GM23338 (cell line): ENCODE data around the gene FYTTD1. TPM values are rescaled to one million over a fixed set of nuclear protein-coding genes. Genes with fewer than 3 reads are reported as not detected.

Experiments used
- ATAC-seq: fragments of 200-7000 bp; cut with Tn5 transposase; 3 replicates; pipeline ENCODE4 v1.9.1; 2020
- DNase-seq: peaks from one replicate; pipeline ENCODE4 v3.0.0-alpha.2; 2015; ENCODE audit warnings: low spot score
- H2AFZ ChIP-seq: fragments of 200-600 bp; sonication (generic); 2 replicates; pipeline ENCODE4 v1.8.0; 2016; ENCODE audit warnings: antibody characterized with exemption, mild to moderate bottlenecking, moderate library complexity
- H3F3A ChIP-seq: fragments of 200-600 bp; sonication (generic); replicated peaks from 2 replicates; pipeline ENCODE4 v1.8.0; 2017; ENCODE audit warnings: antibody characterized with exemption, mixed run types, low read depth
- H3K27ac ChIP-seq: fragments of 200-600 bp; sonication (generic); 2 replicates; pipeline ENCODE4 v1.6.1; 2016; ENCODE audit warnings: low read depth
- H3K27me3 ChIP-seq: fragments of 200-600 bp; sonication (generic); 2 replicates; pipeline ENCODE4 v1.8.0; 2016; ENCODE audit warnings: mild to moderate bottlenecking, mixed run types, moderate library complexity; ENCODE audit not compliant: insufficient read depth
- H3K36me3 ChIP-seq: fragments of 200-600 bp; sonication (generic); 2 replicates; pipeline ENCODE4 v1.8.0; 2016; ENCODE audit warnings: mild to moderate bottlenecking; ENCODE audit not compliant: insufficient read depth
- H3K4me1 ChIP-seq: fragments of 200-600 bp; sonication (generic); 2 replicates; pipeline ENCODE4 v1.8.0; 2016; ENCODE audit warnings: mild to moderate bottlenecking, moderate library complexity; ENCODE audit not compliant: insufficient read depth
- H3K4me2 ChIP-seq: fragments of 200-600 bp; sonication (generic); 2 replicates; pipeline ENCODE4 v1.7.1; 2017; ENCODE audit warnings: mixed run types
- H3K4me3 ChIP-seq: fragments of 200-600 bp; sonication (generic); 2 replicates; pipeline ENCODE4 v1.6.1; 2016; ENCODE audit warnings: mixed run types
- H3K79me2 ChIP-seq: fragments of 200-600 bp; sonication (generic); replicated peaks from 2 replicates; pipeline ENCODE4 v1.8.0; 2017; ENCODE audit warnings: mild to moderate bottlenecking; ENCODE audit not compliant: insufficient read depth
- H3K9me2 ChIP-seq: fragments of 200-600 bp; sonication (generic); 2 replicates; pipeline ENCODE4 v1.8.0; 2017; ENCODE audit not compliant: insufficient read depth
- H4K20me1 ChIP-seq: fragments of 200-600 bp; sonication (generic); replicated peaks from 2 replicates; pipeline ENCODE4 v1.8.0; 2017; ENCODE audit warnings: mild to moderate bottlenecking; ENCODE audit not compliant: insufficient read depth
- H3K27ac Mint-ChIP-seq: 2 replicates; pipeline ENCODE4 v1.8.0; 2020; ENCODE audit warnings: inconsistent platforms, mild to moderate bottlenecking, moderate library complexity, mixed read lengths
- H3K27me3 Mint-ChIP-seq: 3 replicates; pipeline ENCODE4 v1.8.0; 2022; ENCODE audit warnings: low read depth, mild to moderate bottlenecking, moderate library complexity, mixed read lengths, inconsistent platforms; ENCODE audit not compliant: insufficient read depth, poor library complexity
- H3K36me3 Mint-ChIP-seq: 3 replicates; pipeline ENCODE4 v1.8.0; 2021; ENCODE audit warnings: low read depth, mild to moderate bottlenecking, inconsistent platforms, moderate library complexity, mixed read lengths
- H3K4me1 Mint-ChIP-seq: 3 replicates; pipeline ENCODE4 v1.8.0; 2020; ENCODE audit warnings: mild to moderate bottlenecking, inconsistent platforms, mixed read lengths
- H3K4me3 Mint-ChIP-seq: 3 replicates; pipeline ENCODE4 v1.8.0; 2021; ENCODE audit warnings: moderate library complexity, mild to moderate bottlenecking, inconsistent platforms, mixed read lengths
- H3K9me3 Mint-ChIP-seq: 3 replicates; pipeline ENCODE4 v1.8.0; 2020; ENCODE audit warnings: moderate library complexity, mild to moderate bottlenecking, inconsistent platforms, mixed read lengths
- CREB1 ChIP-seq: fragments of 250-450 bp; sonication (Bioruptor Pico); IDR thresholded peaks from 2 replicates; pipeline ENCODE4 v1.5.0; 2020; ENCODE audit warnings: low read depth, mild to moderate bottlenecking, moderate library complexity
- EZH2 ChIP-seq: fragments of 200-600 bp; sonication (generic); IDR thresholded peaks from one replicate; pipeline ENCODE4 v1.8.0; 2017; ENCODE audit warnings: antibody characterized with exemption, mild to moderate bottlenecking, low read depth; ENCODE audit not compliant: unreplicated experiment
- EZH2phosphoT487 ChIP-seq: fragments of 200-600 bp; sonication (generic); IDR thresholded peaks from one replicate; pipeline ENCODE4 v1.8.1; 2018; ENCODE audit warnings: antibody characterized with exemption; ENCODE audit not compliant: unreplicated experiment
- JUNB ChIP-seq: IDR thresholded peaks from one replicate; pipeline ENCODE4 v1.6.1; 2016; ENCODE audit warnings: antibody characterized with exemption; ENCODE audit not compliant: unreplicated experiment
- NANOG ChIP-seq: IDR thresholded peaks from 2 replicates; pipeline ENCODE4 v1.6.1; 2016; ENCODE audit warnings: antibody characterized with exemption, borderline replicate concordance
- POLR2AphosphoS5 ChIP-seq: IDR thresholded peaks from 2 replicates; pipeline ENCODE4 v1.6.1; 2016; ENCODE audit warnings: antibody characterized with exemption, low read depth
- STAT1 ChIP-seq: IDR thresholded peaks from one replicate; pipeline ENCODE4 v1.6.1; 2016; ENCODE audit warnings: antibody characterized with exemption; ENCODE audit not compliant: unreplicated experiment
- ZNF114 ChIP-seq: fragments of 250-450 bp; sonication (Bioruptor Pico); IDR thresholded peaks from 2 replicates; pipeline ENCODE4 v1.5.0; 2020; ENCODE audit warnings: mild to moderate bottlenecking, moderate library complexity
- ZNF331 ChIP-seq: fragments of 250-450 bp; sonication (Bioruptor Pico); IDR thresholded peaks from 2 replicates; pipeline ENCODE4 v1.5.0; 2020; ENCODE audit warnings: low read depth, mild to moderate bottlenecking, moderate library complexity
- polyA plus RNA-seq: library from polyadenylated mRNA; unstranded; fragments of >200 nt; fragmentation: Nextera tagmentation; extraction: Ambion mirVana; gene quantifications from 2 replicates; pipeline ENCODE4 v1.2.1, GENCODE V29; 2016
- total RNA-seq: library from RNA; depleted of rRNA; stranded (reverse); fragments of >200 nt; shearing (Covaris generic); gene quantifications from 2 replicates; pipeline ENCODE4 v1.2.3, GENCODE V29; 2014
- TF ChIP-seq, protein P1 (sequence below), 2 experiments: fragments of 200-600 bp in 1 of 2; sonication (generic) in 1 of 2; conservative IDR thresholded peaks; 2 replicates each; pipeline versions ENCODE4 v1.5.1 to v1.6.1; 2016 to 2017; ENCODE audit warnings: antibody characterized with exemption in 2 of 2, low read depth in 2 of 2, mild to moderate bottlenecking in 2 of 2, moderate library complexity in 1 of 2
- TF ChIP-seq, protein P2 (sequence below): IDR thresholded peaks from one replicate; pipeline ENCODE4 v1.6.1; 2018; ENCODE audit warnings: antibody characterized with exemption; ENCODE audit not compliant: unreplicated experiment
- TF ChIP-seq, protein P3 (sequence below): fragments of 250-450 bp; sonication (Bioruptor Pico); IDR thresholded peaks from 2 replicates; pipeline ENCODE4 v1.5.0; 2020; ENCODE audit warnings: mild to moderate bottlenecking, moderate library complexity

FYTTD1 gene
- total and polyA plus RNA-seq, 2 experiments from 2014 or later: 13.7 to 14.8 TPM

DNA sequence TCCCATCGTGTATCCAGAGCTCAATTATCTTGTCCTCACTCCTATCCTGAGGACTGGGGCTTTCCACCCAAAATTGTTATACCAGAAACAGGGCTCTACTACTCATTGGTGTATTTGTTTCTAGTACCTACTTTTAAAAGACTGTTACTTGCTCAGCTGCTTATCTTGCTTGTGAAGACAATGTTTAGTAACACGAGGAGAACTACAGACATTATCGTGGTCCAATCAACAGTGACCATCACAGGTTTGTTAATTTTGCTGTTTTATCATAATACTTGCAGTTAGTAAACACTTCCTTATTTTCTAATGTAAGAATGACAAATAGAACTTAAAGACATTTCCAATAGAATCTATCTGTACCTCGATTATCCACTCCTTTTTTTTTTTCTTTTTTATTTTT, 54.8 kb downstream of the FYTTD1 start:
- Mint-ChIP-seq H3K27me3 (no peaks in the 10 kb centered on the region), H3K36me3 (peaks cover 6% of the 10 kb centered on the region; the same call in 1 of the 3 replicates), H3K27ac (no peak overlapping the region), H3K9me3 (no peaks in the 10 kb centered on the region), H3K4me1 (peaks cover 10% of the 10 kb centered on the region), H3K4me3 (no peak overlapping the region)
- H3F3A ChIP-seq: no peaks in the 10 kb centered on the region
- H3K4me1 ChIP-seq: 0 out of 2 replicates have a peak, but pooled peaks cover 6% of the 10 kb centered on the region
- no peaks in the 10 kb centered on the region for H3K27me3 ChIP-seq
- ATAC-seq: no peak
- no peak for DNase-seq
- no peak overlapping the region for H2AFZ ChIP-seq
- no peaks in the 10 kb centered on the region for H3K9me2 ChIP-seq
- H3K4me2 ChIP-seq: no peak overlapping the region
- no peak overlapping the region for H3K27ac ChIP-seq
- TF ChIP-seq NANOG (no peak), CREB1 (no peak), EZH2phosphoT487 (no peak), POLR2AphosphoS5 (no peak), STAT1 (no peak), ZNF331 (CRISPR knock-in tag) (no peak), JUNB (no peak), EZH2 (no peak), ZNF114 (CRISPR knock-in tag) (no peak)
- TF ChIP-seq, protein P1, sequence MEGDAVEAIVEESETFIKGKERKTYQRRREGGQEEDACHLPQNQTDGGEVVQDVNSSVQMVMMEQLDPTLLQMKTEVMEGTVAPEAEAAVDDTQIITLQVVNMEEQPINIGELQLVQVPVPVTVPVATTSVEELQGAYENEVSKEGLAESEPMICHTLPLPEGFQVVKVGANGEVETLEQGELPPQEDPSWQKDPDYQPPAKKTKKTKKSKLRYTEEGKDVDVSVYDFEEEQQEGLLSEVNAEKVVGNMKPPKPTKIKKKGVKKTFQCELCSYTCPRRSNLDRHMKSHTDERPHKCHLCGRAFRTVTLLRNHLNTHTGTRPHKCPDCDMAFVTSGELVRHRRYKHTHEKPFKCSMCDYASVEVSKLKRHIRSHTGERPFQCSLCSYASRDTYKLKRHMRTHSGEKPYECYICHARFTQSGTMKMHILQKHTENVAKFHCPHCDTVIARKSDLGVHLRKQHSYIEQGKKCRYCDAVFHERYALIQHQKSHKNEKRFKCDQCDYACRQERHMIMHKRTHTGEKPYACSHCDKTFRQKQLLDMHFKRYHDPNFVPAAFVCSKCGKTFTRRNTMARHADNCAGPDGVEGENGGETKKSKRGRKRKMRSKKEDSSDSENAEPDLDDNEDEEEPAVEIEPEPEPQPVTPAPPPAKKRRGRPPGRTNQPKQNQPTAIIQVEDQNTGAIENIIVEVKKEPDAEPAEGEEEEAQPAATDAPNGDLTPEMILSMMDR (conservative IDR thresholded peaks at IDR 0.05; ENCODE audit: low read depth in 2 of 2): no peak
- TF ChIP-seq, protein P2, sequence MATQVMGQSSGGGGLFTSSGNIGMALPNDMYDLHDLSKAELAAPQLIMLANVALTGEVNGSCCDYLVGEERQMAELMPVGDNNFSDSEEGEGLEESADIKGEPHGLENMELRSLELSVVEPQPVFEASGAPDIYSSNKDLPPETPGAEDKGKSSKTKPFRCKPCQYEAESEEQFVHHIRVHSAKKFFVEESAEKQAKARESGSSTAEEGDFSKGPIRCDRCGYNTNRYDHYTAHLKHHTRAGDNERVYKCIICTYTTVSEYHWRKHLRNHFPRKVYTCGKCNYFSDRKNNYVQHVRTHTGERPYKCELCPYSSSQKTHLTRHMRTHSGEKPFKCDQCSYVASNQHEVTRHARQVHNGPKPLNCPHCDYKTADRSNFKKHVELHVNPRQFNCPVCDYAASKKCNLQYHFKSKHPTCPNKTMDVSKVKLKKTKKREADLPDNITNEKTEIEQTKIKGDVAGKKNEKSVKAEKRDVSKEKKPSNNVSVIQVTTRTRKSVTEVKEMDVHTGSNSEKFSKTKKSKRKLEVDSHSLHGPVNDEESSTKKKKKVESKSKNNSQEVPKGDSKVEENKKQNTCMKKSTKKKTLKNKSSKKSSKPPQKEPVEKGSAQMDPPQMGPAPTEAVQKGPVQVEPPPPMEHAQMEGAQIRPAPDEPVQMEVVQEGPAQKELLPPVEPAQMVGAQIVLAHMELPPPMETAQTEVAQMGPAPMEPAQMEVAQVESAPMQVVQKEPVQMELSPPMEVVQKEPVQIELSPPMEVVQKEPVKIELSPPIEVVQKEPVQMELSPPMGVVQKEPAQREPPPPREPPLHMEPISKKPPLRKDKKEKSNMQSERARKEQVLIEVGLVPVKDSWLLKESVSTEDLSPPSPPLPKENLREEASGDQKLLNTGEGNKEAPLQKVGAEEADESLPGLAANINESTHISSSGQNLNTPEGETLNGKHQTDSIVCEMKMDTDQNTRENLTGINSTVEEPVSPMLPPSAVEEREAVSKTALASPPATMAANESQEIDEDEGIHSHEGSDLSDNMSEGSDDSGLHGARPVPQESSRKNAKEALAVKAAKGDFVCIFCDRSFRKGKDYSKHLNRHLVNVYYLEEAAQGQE: no peak
- TF ChIP-seq, protein P3, sequence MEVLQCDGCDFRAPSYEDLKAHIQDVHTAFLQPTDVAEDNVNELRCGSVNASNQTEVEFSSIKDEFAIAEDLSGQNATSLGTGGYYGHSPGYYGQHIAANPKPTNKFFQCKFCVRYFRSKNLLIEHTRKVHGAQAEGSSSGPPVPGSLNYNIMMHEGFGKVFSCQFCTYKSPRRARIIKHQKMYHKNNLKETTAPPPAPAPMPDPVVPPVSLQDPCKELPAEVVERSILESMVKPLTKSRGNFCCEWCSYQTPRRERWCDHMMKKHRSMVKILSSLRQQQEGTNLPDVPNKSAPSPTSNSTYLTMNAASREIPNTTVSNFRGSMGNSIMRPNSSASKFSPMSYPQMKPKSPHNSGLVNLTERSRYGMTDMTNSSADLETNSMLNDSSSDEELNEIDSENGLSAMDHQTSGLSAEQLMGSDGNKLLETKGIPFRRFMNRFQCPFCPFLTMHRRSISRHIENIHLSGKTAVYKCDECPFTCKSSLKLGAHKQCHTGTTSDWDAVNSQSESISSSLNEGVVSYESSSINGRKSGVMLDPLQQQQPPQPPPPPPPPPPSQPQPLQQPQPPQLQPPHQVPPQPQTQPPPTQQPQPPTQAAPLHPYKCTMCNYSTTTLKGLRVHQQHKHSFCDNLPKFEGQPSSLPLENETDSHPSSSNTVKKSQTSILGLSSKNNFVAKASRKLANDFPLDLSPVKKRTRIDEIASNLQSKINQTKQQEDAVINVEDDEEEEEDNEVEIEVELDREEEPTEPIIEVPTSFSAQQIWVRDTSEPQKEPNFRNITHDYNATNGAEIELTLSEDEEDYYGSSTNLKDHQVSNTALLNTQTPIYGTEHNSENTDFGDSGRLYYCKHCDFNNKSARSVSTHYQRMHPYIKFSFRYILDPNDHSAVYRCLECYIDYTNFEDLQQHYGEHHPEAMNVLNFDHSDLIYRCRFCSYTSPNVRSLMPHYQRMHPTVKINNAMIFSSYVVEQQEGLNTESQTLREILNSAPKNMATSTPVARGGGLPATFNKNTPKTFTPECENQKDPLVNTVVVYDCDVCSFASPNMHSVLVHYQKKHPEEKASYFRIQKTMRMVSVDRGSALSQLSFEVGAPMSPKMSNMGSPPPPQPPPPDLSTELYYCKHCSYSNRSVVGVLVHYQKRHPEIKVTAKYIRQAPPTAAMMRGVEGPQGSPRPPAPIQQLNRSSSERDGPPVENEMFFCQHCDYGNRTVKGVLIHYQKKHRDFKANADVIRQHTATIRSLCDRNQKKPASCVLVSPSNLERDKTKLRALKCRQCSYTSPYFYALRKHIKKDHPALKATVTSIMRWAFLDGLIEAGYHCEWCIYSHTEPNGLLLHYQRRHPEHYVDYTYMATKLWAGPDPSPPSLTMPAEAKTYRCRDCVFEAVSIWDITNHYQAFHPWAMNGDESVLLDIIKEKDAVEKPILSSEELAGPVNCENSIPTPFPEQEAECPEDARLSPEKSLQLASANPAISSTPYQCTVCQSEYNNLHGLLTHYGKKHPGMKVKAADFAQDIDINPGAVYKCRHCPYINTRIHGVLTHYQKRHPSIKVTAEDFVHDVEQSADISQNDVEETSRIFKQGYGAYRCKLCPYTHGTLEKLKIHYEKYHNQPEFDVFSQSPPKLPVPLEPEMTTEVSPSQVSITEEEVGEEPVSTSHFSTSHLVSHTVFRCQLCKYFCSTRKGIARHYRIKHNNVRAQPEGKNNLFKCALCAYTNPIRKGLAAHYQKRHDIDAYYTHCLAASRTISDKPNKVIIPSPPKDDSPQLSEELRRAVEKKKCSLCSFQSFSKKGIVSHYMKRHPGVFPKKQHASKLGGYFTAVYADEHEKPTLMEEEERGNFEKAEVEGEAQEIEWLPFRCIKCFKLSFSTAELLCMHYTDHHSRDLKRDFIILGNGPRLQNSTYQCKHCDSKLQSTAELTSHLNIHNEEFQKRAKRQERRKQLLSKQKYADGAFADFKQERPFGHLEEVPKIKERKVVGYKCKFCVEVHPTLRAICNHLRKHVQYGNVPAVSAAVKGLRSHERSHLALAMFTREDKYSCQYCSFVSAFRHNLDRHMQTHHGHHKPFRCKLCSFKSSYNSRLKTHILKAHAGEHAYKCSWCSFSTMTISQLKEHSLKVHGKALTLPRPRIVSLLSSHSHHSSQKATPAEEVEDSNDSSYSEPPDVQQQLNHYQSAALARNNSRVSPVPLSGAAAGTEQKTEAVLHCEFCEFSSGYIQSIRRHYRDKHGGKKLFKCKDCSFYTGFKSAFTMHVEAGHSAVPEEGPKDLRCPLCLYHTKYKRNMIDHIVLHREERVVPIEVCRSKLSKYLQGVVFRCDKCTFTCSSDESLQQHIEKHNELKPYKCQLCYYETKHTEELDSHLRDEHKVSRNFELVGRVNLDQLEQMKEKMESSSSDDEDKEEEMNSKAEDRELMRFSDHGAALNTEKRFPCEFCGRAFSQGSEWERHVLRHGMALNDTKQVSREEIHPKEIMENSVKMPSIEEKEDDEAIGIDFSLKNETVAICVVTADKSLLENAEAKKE (CRISPR knock-in tag): no peak
- no peak overlapping the region for H3K4me3 ChIP-seq
- H3K36me3 ChIP-seq: no peaks in the 10 kb centered on the region
- H3K79me2 ChIP-seq: peaks cover 96% of the 10 kb centered on the region
- H4K20me1 ChIP-seq: peaks cover 28% of the 10 kb centered on the region
